HepG2 (cell line): ENCODE results near the gene WDR18. TPM values are rescaled to one million over a fixed set of nuclear protein-coding genes. Genes with fewer than 3 reads are reported as not detected.

Experiments used
- AKAP8 ChIP-seq: sonication (generic); formaldehyde crosslinking; IDR thresholded peaks from 2 replicates; pipeline ENCODE4 v1.5.1; 2020; ENCODE audit warnings: mild to moderate bottlenecking, missing genetic modification reagents
- CBX5 ChIP-seq: sonication (generic); formaldehyde crosslinking; IDR thresholded peaks from 2 replicates; pipeline ENCODE4 v1.4.0; 2020; ENCODE audit warnings: missing genetic modification reagents, borderline replicate concordance
- HES4 ChIP-seq: sonication (generic); formaldehyde crosslinking; IDR thresholded peaks from 2 replicates; pipeline ENCODE4 v1.9.0; 2021; ENCODE audit warnings: mild to moderate bottlenecking, missing genetic modification reagents, borderline replicate concordance
- KDM2A ChIP-seq: sonication (generic); formaldehyde crosslinking; IDR thresholded peaks from 2 replicates; pipeline ENCODE4 v1.4.0; 2020; ENCODE audit warnings: low read depth, missing genetic modification reagents, borderline replicate concordance
- MAX ChIP-seq: IDR thresholded peaks from 2 replicates; pipeline ENCODE4 v1.6.1; 2012; ENCODE audit warnings: inconsistent platforms
- MBD4 ChIP-seq: IDR thresholded peaks from 2 replicates; pipeline ENCODE4 v1.6.1; 2012; ENCODE audit warnings: low read length, inconsistent platforms, borderline replicate concordance
- NFE2L2 ChIP-seq: fragments of 150-350 bp; IDR thresholded peaks from 2 replicates; pipeline ENCODE4 v1.6.1; 2014; ENCODE audit warnings: low read length
- PPARG ChIP-seq: conservative IDR thresholded peaks from 2 replicates; pipeline ENCODE4 v1.6.1; 2016; ENCODE audit warnings: missing biosample characterization, missing genetic modification reagents
- PTBP1 ChIP-seq: fragments of 200-400 bp; formaldehyde crosslinking; IDR thresholded peaks from 2 replicates; pipeline ENCODE4 v1.6.1; 2018; ENCODE audit warnings: low read length, low read depth; ENCODE audit not compliant: poor library complexity, severe bottlenecking
- SALL1 ChIP-seq: sonication (generic); formaldehyde crosslinking; IDR thresholded peaks from 2 replicates; pipeline ENCODE4 v1.8.0; 2022; ENCODE audit warnings: mild to moderate bottlenecking, missing genetic modification reagents
- SP1 ChIP-seq, 2 experiments: fragments of 450-650 bp in 1 of 2; sonication (generic) in 1 of 2; formaldehyde crosslinking in 1 of 2; IDR thresholded peaks; 2 replicates each; pipeline versions ENCODE4 v1.4.0 to v1.6.1; 2016 to 2020; ENCODE audit warnings: missing genetic modification reagents in 1 of 2
- TBX2 ChIP-seq: sonication (generic); formaldehyde crosslinking; IDR thresholded peaks from 2 replicates; pipeline ENCODE4 v1.5.0; 2020; ENCODE audit warnings: missing genetic modification reagents, mild to moderate bottlenecking, borderline replicate concordance
- TCF7L2 ChIP-seq: IDR thresholded peaks from 2 replicates; pipeline ENCODE4 v1.6.1; 2011; ENCODE audit warnings: mild to moderate bottlenecking, low read depth, low read length, moderate library complexity
- ZBTB8A ChIP-seq: sonication (generic); formaldehyde crosslinking; IDR thresholded peaks from 2 replicates; pipeline ENCODE4 v1.4.0; 2020; ENCODE audit warnings: mild to moderate bottlenecking, low read depth, missing genetic modification reagents, borderline replicate concordance
- ZNF12 ChIP-seq: sonication (generic); formaldehyde crosslinking; IDR thresholded peaks from 2 replicates; pipeline ENCODE4 v1.5.0; 2020; ENCODE audit warnings: missing genetic modification reagents
- ZSCAN30 ChIP-seq: sonication (generic); formaldehyde crosslinking; IDR thresholded peaks from 2 replicates; pipeline ENCODE4 v1.5.0; 2020; ENCODE audit warnings: mild to moderate bottlenecking, missing genetic modification reagents
- polyA plus RNA-seq, 8 experiments: library from polyadenylated mRNA; depleted of rRNA in 3 of 8; stranded (reverse) in 7 of 8; unstranded in 1 of 8; fragments of >200 nt; fragmentation: Illumina TruSeq in 4 of 8; extraction: Trizol in 4 of 8; gene quantifications; 2 replicates each; pipeline versions ENCODE4 v1.2.1 to v1.2.3, GENCODE V29; 2011 to 2016; ENCODE audit warnings: low read depth in 4 of 8, missing spikeins in 1 of 8, mixed read lengths in 1 of 8; ENCODE audit not compliant: insufficient read depth in 1 of 8
- total RNA-seq, 5 experiments: library from RNA; depleted of rRNA; stranded (reverse); fragments of >200 nt; fragmentation: Illumina TruSeq; extraction: Trizol; gene quantifications; 2 replicates each; pipeline ENCODE4 v1.2.3, GENCODE V29; 2016; ENCODE audit warnings: low read depth in 1 of 5
- TF ChIP-seq, protein P1 (sequence below): sonication (generic); formaldehyde crosslinking; IDR thresholded peaks from 2 replicates; pipeline ENCODE4 v1.4.0; 2020; ENCODE audit warnings: mild to moderate bottlenecking, low read depth, missing genetic modification reagents
- TF ChIP-seq, protein P2 (sequence below): sonication (generic); formaldehyde crosslinking; IDR thresholded peaks from 2 replicates; pipeline ENCODE4 v1.5.0; 2020; ENCODE audit warnings: missing genetic modification reagents, mild to moderate bottlenecking, borderline replicate concordance
- TF ChIP-seq, protein P3 (sequence below): sonication (generic); formaldehyde crosslinking; IDR thresholded peaks from 2 replicates; pipeline ENCODE4; 2020; ENCODE audit warnings: missing genetic modification reagents, mild to moderate bottlenecking, borderline replicate concordance
- TF ChIP-seq, protein P4 (sequence below), 2 experiments: sonication (generic) in 1 of 2; formaldehyde crosslinking in 1 of 2; IDR thresholded peaks; 2 replicates each; pipeline versions ENCODE4 v1.5.1 to v1.6.1; 2011 to 2020; ENCODE audit warnings: borderline replicate concordance in 1 of 2, low read depth in 1 of 2, low read length in 1 of 2, mild to moderate bottlenecking in 1 of 2, missing genetic modification reagents in 1 of 2, moderate library complexity in 1 of 2

WDR18 gene
- total and polyA plus RNA-seq, 2 of the 13 experiments (the other 11 are each of a cell fraction or from before 2014, with no cell fraction given) = 36.4 to 47.6 TPM

GRCh38 chr19:1026783-1027649, 42.9 kb downstream of the WDR18 start (continued):
- TF ChIP-seq, protein P1, sequence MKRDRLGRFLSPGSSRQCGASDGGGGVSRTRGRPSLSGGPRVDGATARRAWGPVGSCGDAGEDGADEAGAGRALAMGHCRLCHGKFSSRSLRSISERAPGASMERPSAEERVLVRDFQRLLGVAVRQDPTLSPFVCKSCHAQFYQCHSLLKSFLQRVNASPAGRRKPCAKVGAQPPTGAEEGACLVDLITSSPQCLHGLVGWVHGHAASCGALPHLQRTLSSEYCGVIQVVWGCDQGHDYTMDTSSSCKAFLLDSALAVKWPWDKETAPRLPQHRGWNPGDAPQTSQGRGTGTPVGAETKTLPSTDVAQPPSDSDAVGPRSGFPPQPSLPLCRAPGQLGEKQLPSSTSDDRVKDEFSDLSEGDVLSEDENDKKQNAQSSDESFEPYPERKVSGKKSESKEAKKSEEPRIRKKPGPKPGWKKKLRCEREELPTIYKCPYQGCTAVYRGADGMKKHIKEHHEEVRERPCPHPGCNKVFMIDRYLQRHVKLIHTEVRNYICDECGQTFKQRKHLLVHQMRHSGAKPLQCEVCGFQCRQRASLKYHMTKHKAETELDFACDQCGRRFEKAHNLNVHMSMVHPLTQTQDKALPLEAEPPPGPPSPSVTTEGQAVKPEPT (CRISPR knock-in tag) = no peak
- TF ChIP-seq MAX (no peak), AKAP8 (CRISPR knock-in tag) (0 out of 2 replicates have a peak, but pooled peaks have one; percentile 4), NFE2L2 (no peak), PPARG (CRISPR knock-in tag) (no peak), CBX5 (CRISPR knock-in tag) (no peak), KDM2A (no peak; the same call in 1 of the 2 replicates), TBX2 (CRISPR knock-in tag) (no peak), HES4 (CRISPR knock-in tag) (no peak), ZSCAN30 (CRISPR knock-in tag) (no peak), TCF7L2 (no peak), SP1 (IDR thresholded peaks at IDR 0.05) (no peak), SP1 (CRISPR knock-in tag; IDR thresholded peaks at IDR 0.05) (no peak), MBD4 (no peak), SALL1 (CRISPR knock-in tag) (no peak), ZBTB8A (no peak), PTBP1 (no peak), ZNF12 (CRISPR knock-in tag) (no peak)
- TF ChIP-seq, protein P2, sequence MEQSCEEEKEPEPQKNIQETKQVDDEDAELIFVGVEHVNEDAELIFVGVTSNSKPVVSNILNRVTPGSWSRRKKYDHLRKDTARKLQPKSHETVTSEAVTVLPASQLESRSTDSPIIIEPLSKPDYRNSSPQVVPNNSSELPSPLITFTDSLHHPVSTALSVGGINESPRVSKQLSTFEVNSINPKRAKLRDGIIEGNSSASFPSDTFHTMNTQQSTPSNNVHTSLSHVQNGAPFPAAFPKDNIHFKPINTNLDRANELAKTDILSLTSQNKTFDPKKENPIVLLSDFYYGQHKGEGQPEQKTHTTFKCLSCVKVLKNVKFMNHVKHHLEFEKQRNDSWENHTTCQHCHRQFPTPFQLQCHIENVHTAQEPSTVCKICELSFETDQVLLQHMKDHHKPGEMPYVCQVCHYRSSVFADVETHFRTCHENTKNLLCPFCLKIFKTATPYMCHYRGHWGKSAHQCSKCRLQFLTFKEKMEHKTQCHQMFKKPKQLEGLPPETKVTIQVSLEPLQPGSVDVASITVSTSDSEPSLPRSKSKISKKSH = no peak
- TF ChIP-seq, protein P3, sequence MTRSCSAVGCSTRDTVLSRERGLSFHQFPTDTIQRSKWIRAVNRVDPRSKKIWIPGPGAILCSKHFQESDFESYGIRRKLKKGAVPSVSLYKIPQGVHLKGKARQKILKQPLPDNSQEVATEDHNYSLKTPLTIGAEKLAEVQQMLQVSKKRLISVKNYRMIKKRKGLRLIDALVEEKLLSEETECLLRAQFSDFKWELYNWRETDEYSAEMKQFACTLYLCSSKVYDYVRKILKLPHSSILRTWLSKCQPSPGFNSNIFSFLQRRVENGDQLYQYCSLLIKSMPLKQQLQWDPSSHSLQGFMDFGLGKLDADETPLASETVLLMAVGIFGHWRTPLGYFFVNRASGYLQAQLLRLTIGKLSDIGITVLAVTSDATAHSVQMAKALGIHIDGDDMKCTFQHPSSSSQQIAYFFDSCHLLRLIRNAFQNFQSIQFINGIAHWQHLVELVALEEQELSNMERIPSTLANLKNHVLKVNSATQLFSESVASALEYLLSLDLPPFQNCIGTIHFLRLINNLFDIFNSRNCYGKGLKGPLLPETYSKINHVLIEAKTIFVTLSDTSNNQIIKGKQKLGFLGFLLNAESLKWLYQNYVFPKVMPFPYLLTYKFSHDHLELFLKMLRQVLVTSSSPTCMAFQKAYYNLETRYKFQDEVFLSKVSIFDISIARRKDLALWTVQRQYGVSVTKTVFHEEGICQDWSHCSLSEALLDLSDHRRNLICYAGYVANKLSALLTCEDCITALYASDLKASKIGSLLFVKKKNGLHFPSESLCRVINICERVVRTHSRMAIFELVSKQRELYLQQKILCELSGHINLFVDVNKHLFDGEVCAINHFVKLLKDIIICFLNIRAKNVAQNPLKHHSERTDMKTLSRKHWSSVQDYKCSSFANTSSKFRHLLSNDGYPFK (CRISPR knock-in tag) = no peak
- TF ChIP-seq, protein P4, sequence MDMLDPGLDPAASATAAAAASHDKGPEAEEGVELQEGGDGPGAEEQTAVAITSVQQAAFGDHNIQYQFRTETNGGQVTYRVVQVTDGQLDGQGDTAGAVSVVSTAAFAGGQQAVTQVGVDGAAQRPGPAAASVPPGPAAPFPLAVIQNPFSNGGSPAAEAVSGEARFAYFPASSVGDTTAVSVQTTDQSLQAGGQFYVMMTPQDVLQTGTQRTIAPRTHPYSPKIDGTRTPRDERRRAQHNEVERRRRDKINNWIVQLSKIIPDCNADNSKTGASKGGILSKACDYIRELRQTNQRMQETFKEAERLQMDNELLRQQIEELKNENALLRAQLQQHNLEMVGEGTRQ (IDR thresholded peaks at IDR 0.05; ENCODE audit: low read depth, low read length) = no peak
- TF ChIP-seq, protein P4 (CRISPR knock-in tag; IDR thresholded peaks at IDR 0.05; ENCODE audit: borderline replicate concordance) = no peak
